Measurements from ENCODE around the gene TMEM187. TPM values are rescaled to one million over a fixed set of nuclear protein-coding genes. Genes with fewer than 3 reads are reported as not detected.

The TMEM187 gene
- total and polyA plus RNA-seq, 2 donors (not counting 1 experiment from before 2014, with no cell fraction given): 5.5 to 6.4 TPM

GRCh38 chrX:154013614-154014360 lies 41.2 kb downstream of the TMEM187 start:
- TF ChIP-seq CTCF (IDR thresholded peaks at IDR 0.05): peak; percentile 81
- no peak for TF ChIP-seq EZH2 (IDR thresholded peaks at IDR 0.05; ENCODE audit: borderline replicate concordance, insufficient read depth, low read depth, low read length, poor library complexity, severe bottlenecking)
- no peaks in the 10 kb centered on the region for H4K20me1 ChIP-seq (ENCODE audit: control insufficient read depth, insufficient read depth, low read length, poor library complexity, severe bottlenecking)

More at GRCh38 chrX:154013614-154014360, 41.2 kb downstream of the TMEM187 start:
- intact Hi-C loops (cut with micrococcal nuclease): no loop called here
- H3K27me3 Mint-ChIP-seq: no peaks in the 10 kb centered on the region
- Histone ChIP-seq H3K36me3 (replicated peaks in 1 of 2; ENCODE audit: control extremely low read depth in 1 of 2, control insufficient read depth in 1 of 2, extremely low read depth in 1 of 2, insufficient read depth in 2 of 2, low read length in 1 of 2) (peaks cover 0 to 53% of the 10 kb centered on the region in 2 experiments), H3K9me3 (ENCODE audit: control extremely low read depth in 1 of 3, control insufficient read depth in 2 of 3, insufficient read depth in 1 of 3, low read length in 2 of 3) (no peaks in the 10 kb centered on the region), H3K4me2 (replicated peaks; ENCODE audit: low read depth, low read length, poor library complexity, severe bottlenecking) (no peak overlapping the region), H3K4me1 (ENCODE audit: control insufficient read depth in 2 of 2, insufficient read depth in 2 of 2, low read length in 2 of 2) (peaks cover 2 to 26% of the 10 kb centered on the region in 2 donors), H3K27me3 (replicated peaks in 1 of 4; ENCODE audit: control extremely low read depth in 1 of 4, control insufficient read depth in 3 of 4, insufficient read depth in 4 of 4, low read length in 3 of 4) (no peaks in the 10 kb centered on the region), H3K79me2 (ENCODE audit: control insufficient read depth, insufficient read depth, low read length) (peaks cover 19% of the 10 kb centered on the region), H3K27ac (ENCODE audit: low read length in 2 of 2) (no peak overlapping the region), H3K9ac (ENCODE audit: low read length) (no peak overlapping the region), H2AFZ (ENCODE audit: insufficient read depth, low read depth, low read length, poor library complexity, severe bottlenecking) (no peak overlapping the region), H3K4me3 (ENCODE audit: control extremely low read depth in 1 of 5, extremely low read depth in 1 of 5, insufficient read depth in 1 of 5, low read depth in 2 of 5, low read length in 4 of 5) (no peak overlapping the region)
- DNase-seq (peak; percentile 68), ATAC-seq (ENCODE audit: low read depth) (peak; percentile 76)
- peaks cover 16% of the 10 kb centered on the region for H3K4me1 Mint-ChIP-seq
- ChIA-PET POLR2A (interaction anchor here (0.6 to 1.4 kb wide), 4 partner anchors 23 to 528 kb away, joined by 4 to 8 read pairs (median 4); partner anchors contain the start of gene ARHGAP4), CTCF (interaction anchor here (0.7 to 2.9 kb wide), 17 partner anchors 9 to 518 kb away, joined by 3 to 21 read pairs (median 5); no protein-coding TSS in a partner anchor)
- H3K9me3 Mint-ChIP-seq (ENCODE audit: insufficient read depth): no peaks in the 10 kb centered on the region
- no peak overlapping the region for H3K4me3 Mint-ChIP-seq
- 55% methylated on average over 11 of the region's 20 CpGs for WGBS (ENCODE audit: insufficient coverage)
- H3K27ac Mint-ChIP-seq: peak overlapping the region; percentile 32
